ENCODE measurements around the gene CTNNA3. TPM values are rescaled to one million over a fixed set of nuclear protein-coding genes. Genes with fewer than 3 reads are reported as not detected.

The CTNNA3 gene
- total RNA-seq, 1 experiment from 2014 or later, result 0.20 TPM

DNA sequence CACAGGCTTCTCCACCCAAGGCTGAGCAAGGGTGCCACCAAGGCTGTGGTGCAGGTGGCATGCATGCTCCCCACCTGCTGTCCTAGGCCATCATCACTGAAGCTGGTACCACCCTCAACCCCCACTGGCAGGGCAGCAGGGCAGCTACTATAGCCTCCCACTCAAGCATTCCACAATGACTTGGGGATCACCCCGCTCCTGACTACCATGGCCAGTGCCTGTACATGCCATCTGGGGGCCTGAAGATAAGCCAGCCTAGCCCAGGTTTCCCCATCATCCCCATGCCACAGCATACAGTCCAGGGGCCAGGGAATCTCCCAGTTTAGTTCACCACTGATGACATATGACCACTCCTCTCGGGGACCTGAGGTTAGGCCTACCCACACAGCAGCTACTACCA lies 1281.1 kb downstream of the CTNNA3 start:
- Mint-ChIP-seq H3K4me1 (ENCODE audit: low read depth, unreplicated experiment) (no peaks in the 10 kb centered on the region), H3K36me3 (ENCODE audit: insufficient read depth, unreplicated experiment) (no peaks in the 10 kb centered on the region), H3K9me3 (ENCODE audit: unreplicated experiment) (peaks cover 27% of the 10 kb centered on the region), H3K27me3 (ENCODE audit: insufficient read depth, unreplicated experiment) (no peaks in the 10 kb centered on the region), H3K4me3 (ENCODE audit: unreplicated experiment) (no peak overlapping the region), H3K27ac (ENCODE audit: unreplicated experiment) (no peak overlapping the region)
- no TSS peak for BruUV-seq (replicated peaks)
- Histone ChIP-seq H3K4me1 (no peaks in the 10 kb centered on the region), H3K27me3 (replicated peaks; ENCODE audit: control insufficient read depth, insufficient read depth, low read length) (no peaks in the 10 kb centered on the region), H3K4me3 (ENCODE audit: low read depth, low read length) (no peak overlapping the region), H3K9me3 (peaks cover 3% of the 10 kb centered on the region; the same call in 1 of the 2 replicates), H3K36me3 (ENCODE audit: control insufficient read depth, insufficient read depth, low read length) (no peaks in the 10 kb centered on the region)
- ChIA-PET CTCF (no interaction called here), POLR2A (no interaction called here)
- DNase-seq, result no peak
- intact Hi-C loops (cut with micrococcal nuclease; ENCODE audit: unreplicated experiment), result no loop called here
- TF ChIP-seq CTCF (IDR thresholded peaks at IDR 0.05; ENCODE audit: insufficient read depth in 1 of 2, low read depth in 1 of 2, low read length in 1 of 2, severe bottlenecking in 1 of 2, unreplicated experiment in 1 of 2), result no peak

- ChIA-PET POLR2A (no interaction called here), CTCF (no interaction called here)
- no peaks in the 10 kb centered on the region for H3K4me1 ChIP-seq
- no peaks in the 10 kb centered on the region for H3K4me1 Mint-ChIP-seq (ENCODE audit: low read depth, unreplicated experiment)
- no TSS peak for BruUV-seq (replicated peaks)
- no peak for TF ChIP-seq CTCF (IDR thresholded peaks at IDR 0.05; ENCODE audit: insufficient read depth in 1 of 2, low read depth in 1 of 2, low read length in 1 of 2, severe bottlenecking in 1 of 2, unreplicated experiment in 1 of 2)
- intact Hi-C loops (cut with micrococcal nuclease; ENCODE audit: unreplicated experiment), result no loop called here
- H3K9me3 ChIP-seq, result no peaks in the 10 kb centered on the region
- DNase-seq, result no peak
- H3K36me3 ChIP-seq (ENCODE audit: control insufficient read depth, insufficient read depth, low read length), result no peaks in the 10 kb centered on the region
- H3K36me3 Mint-ChIP-seq (ENCODE audit: insufficient read depth, unreplicated experiment), result no peaks in the 10 kb centered on the region
- H3K4me3 ChIP-seq (ENCODE audit: low read depth, low read length), result no peak overlapping the region
- no peaks in the 10 kb centered on the region for H3K27me3 ChIP-seq (replicated peaks; ENCODE audit: control insufficient read depth, insufficient read depth, low read length)
- H3K9me3 Mint-ChIP-seq (ENCODE audit: unreplicated experiment), result no peaks in the 10 kb centered on the region
- no peak overlapping the region for H3K27ac Mint-ChIP-seq (ENCODE audit: unreplicated experiment)
- H3K27me3 Mint-ChIP-seq (ENCODE audit: insufficient read depth, unreplicated experiment), result peaks cover 3% of the 10 kb centered on the region
- no peak overlapping the region for H3K4me3 Mint-ChIP-seq (ENCODE audit: unreplicated experiment)
Measured at GRCh38 chr10:66405566-66405965, 1290.4 kb downstream of the CTNNA3 start.

- intact Hi-C loops (cut with micrococcal nuclease; ENCODE audit: unreplicated experiment), result no loop called here
- Mint-ChIP-seq H3K4me3 (ENCODE audit: unreplicated experiment) (no peak overlapping the region), H3K27me3 (ENCODE audit: insufficient read depth, unreplicated experiment) (no peaks in the 10 kb centered on the region), H3K27ac (ENCODE audit: unreplicated experiment) (no peak overlapping the region), H3K9me3 (ENCODE audit: unreplicated experiment) (no peaks in the 10 kb centered on the region), H3K36me3 (ENCODE audit: insufficient read depth, unreplicated experiment) (no peaks in the 10 kb centered on the region), H3K4me1 (ENCODE audit: low read depth, unreplicated experiment) (no peaks in the 10 kb centered on the region)
- DNase-seq, result no peak
- Histone ChIP-seq H3K4me3 (ENCODE audit: low read depth, low read length) (no peak overlapping the region), H3K27me3 (replicated peaks; ENCODE audit: control insufficient read depth, insufficient read depth, low read length) (no peaks in the 10 kb centered on the region), H3K4me1 (no peaks in the 10 kb centered on the region), H3K9me3 (no peaks in the 10 kb centered on the region), H3K36me3 (ENCODE audit: control insufficient read depth, insufficient read depth, low read length) (no peaks in the 10 kb centered on the region)
- ChIA-PET CTCF (no interaction called here), POLR2A (no interaction called here)
- BruUV-seq (replicated peaks), result no TSS peak
- no peak for TF ChIP-seq CTCF (IDR thresholded peaks at IDR 0.05; ENCODE audit: insufficient read depth in 1 of 2, low read depth in 1 of 2, low read length in 1 of 2, severe bottlenecking in 1 of 2, unreplicated experiment in 1 of 2)
Measured at GRCh38 chr10:66398669-66399068, 1297.3 kb downstream of the CTNNA3 start.

Measured in Caco-2 (cell line).